Measurements from ENCODE around the gene RAB11FIP4. TPM values are rescaled to one million over a fixed set of nuclear protein-coding genes. Genes with fewer than 3 reads are reported as not detected.

RAB11FIP4 gene
- total RNA-seq, 4 donors from 2014 or later = 0.47 to 14.1 (median 1.9) TPM

DNA sequence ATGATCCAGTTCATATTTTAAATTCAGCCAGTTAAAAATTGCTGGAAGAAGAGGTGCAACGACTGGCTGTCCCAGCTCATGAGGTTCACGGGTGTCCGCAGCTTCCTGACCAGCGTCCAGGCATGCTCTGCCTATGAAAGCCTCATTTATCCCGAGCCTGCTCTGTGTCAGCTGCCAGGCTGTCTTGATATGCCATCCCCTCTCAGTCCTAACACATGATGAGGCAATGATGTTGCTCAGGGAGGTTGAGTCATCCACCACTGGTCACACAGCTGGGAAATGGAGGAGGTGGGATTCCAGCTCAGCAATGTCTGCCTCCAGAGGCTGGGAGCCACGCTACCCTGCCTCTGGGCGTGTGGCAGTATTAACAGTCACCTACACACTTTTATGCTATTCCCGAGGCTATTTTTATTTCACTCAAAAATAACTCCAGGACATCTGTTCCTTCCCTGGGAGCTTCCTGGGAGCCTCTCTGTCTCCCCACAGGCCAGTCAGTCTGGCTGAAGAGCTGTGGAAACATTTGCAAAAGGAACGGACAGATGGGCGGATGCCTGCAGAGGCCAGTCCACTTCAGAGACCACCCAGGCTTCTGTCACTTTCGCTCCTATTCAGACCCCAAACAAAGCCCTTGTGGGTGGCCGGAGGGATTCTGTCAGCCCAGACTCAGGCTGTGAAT, 22.5 kb downstream of the RAB11FIP4 start:
- ATAC-seq = no peak
- 14 to 18% methylated on average over 4 to 8 of the region's 12 CpGs for WGBS, 2 donors (ENCODE audit: low coverage in 1 of 2)
- Histone ChIP-seq H3K4me1 (peaks cover 0 to 7% (median 0%) of the 10 kb centered on the region in 3 donors), H3K9me3 (no peaks in the 10 kb centered on the region), H3K27ac (no peak overlapping the region), H3K36me3 (no peaks in the 10 kb centered on the region), H3K4me3 (no peak overlapping the region), H3K27me3 (peaks cover 33% of the 10 kb centered on the region)
- TF ChIP-seq EP300 (IDR thresholded peaks at IDR 0.05) (no peak), POLR2AphosphoS5 (IDR thresholded peaks at IDR 0.05) (no peak), POLR2A (IDR thresholded peaks at IDR 0.05) (no peak), CTCF (IDR thresholded peaks at IDR 0.05) (no peak)

GRCh38 chr17:31414550-31414918, 23.1 kb downstream of the RAB11FIP4 start:
- peaks cover 33% of the 10 kb centered on the region for H3K27me3 ChIP-seq
- H3K4me3 ChIP-seq = no peak overlapping the region
- no peak for ATAC-seq
- H3K36me3 ChIP-seq = no peaks in the 10 kb centered on the region
- WGBS, 2 donors (ENCODE audit: low coverage in 1 of 2) = 80% methylated on average over 1 of the region's 6 CpGs; no CpG with 5 or more reads in 1 of the 2 donors
- H3K4me1 ChIP-seq = peaks cover 0 to 7% (median 0%) of the 10 kb centered on the region in 3 donors
- TF ChIP-seq EP300 (IDR thresholded peaks at IDR 0.05) (no peak), CTCF (IDR thresholded peaks at IDR 0.05) (no peak), POLR2A (IDR thresholded peaks at IDR 0.05) (no peak), POLR2AphosphoS5 (IDR thresholded peaks at IDR 0.05) (no peak)
- H3K9me3 ChIP-seq = no peaks in the 10 kb centered on the region
- no peak overlapping the region for H3K27ac ChIP-seq

DNA sequence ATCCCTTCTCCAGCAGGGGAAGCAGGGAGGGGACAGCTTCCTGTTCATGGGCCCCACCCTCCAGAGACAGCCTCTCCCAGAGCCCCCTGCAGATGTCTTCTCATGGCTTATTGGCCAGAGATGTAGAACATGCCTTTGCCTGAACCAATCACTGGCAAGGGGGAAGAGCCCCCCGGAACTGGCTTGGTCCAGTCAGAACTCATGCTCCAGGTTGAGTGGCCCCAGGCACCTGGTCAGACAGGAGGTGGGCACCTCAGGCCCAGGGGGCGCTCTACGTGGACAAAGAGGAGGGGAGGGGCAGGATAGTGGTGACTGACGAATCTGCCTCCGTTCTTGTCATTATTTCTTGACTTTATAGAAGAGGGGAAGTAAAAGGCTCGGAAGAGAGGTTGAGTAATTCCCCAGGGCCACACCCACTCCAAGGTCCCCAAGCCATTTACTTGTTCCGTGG, 23.6 kb downstream of the RAB11FIP4 start:
- Histone ChIP-seq H3K4me1 (peaks cover 0 to 7% (median 0%) of the 10 kb centered on the region in 3 donors), H3K4me3 (no peak overlapping the region), H3K27me3 (peaks cover 32% of the 10 kb centered on the region), H3K36me3 (no peaks in the 10 kb centered on the region), H3K9me3 (no peaks in the 10 kb centered on the region), H3K27ac (no peak overlapping the region)
- 71% methylated on average over 7 of the region's 7 CpGs; no CpG with 5 or more reads in 1 of the 2 donors for WGBS, 2 donors (ENCODE audit: low coverage in 1 of 2)
- TF ChIP-seq EP300 (IDR thresholded peaks at IDR 0.05) (no peak), CTCF (IDR thresholded peaks at IDR 0.05) (no peak), POLR2A (IDR thresholded peaks at IDR 0.05) (no peak), POLR2AphosphoS5 (IDR thresholded peaks at IDR 0.05) (no peak)
- no peak for ATAC-seq

GRCh38 chr17:31415640-31416502, 24.4 kb downstream of the RAB11FIP4 start:
- Histone ChIP-seq H3K27me3 (peaks cover 24% of the 10 kb centered on the region), H3K9me3 (no peaks in the 10 kb centered on the region), H3K4me3 (no peak overlapping the region), H3K27ac (peak overlapping the region in 2 of 4 donors; percentile 22 to 57), H3K36me3 (no peaks in the 10 kb centered on the region), H3K4me1 (peaks cover 0 to 7% (median 0%) of the 10 kb centered on the region in 3 donors)
- no peak for ATAC-seq
- TF ChIP-seq POLR2AphosphoS5 (IDR thresholded peaks at IDR 0.05) (no peak), CTCF (IDR thresholded peaks at IDR 0.05) (no peak), POLR2A (IDR thresholded peaks at IDR 0.05) (no peak), EP300 (IDR thresholded peaks at IDR 0.05) (no peak)
- 96 to 100% methylated on average over 1 to 5 of the region's 22 CpGs for WGBS, 2 donors (ENCODE audit: low coverage in 1 of 2)

Measured in gastroesophageal sphincter (tissue), 4 donors.